Endothelial cell (in vitro differentiated cells): ENCODE results near the gene SLC9A3. TPM values are rescaled to one million over a fixed set of nuclear protein-coding genes. Genes with fewer than 3 reads are reported as not detected.
A peak's percentile ranks its signal among the peaks of the same experiment; 100 is the strongest.

ENCODE experiments used
- DNase-seq: peaks from one replicate; pipeline ENCODE4 v3.0.0; 2021; ENCODE audit warnings: low spot score
- H3K27ac Mint-ChIP-seq: one replicate; pipeline ENCODE4 v1.8.0; 2021; ENCODE audit warnings: mixed read lengths, inconsistent platforms; ENCODE audit not compliant: unreplicated experiment
- H3K27me3 Mint-ChIP-seq: one replicate; pipeline ENCODE4 v1.8.0; 2021; ENCODE audit warnings: mild to moderate bottlenecking, moderate library complexity, mixed read lengths, inconsistent platforms; ENCODE audit not compliant: unreplicated experiment
- H3K36me3 Mint-ChIP-seq: one replicate; pipeline ENCODE4 v1.8.0; 2021; ENCODE audit warnings: mild to moderate bottlenecking, low read depth, mixed read lengths, inconsistent platforms; ENCODE audit not compliant: unreplicated experiment
- H3K4me1 Mint-ChIP-seq: one replicate; pipeline ENCODE4 v1.8.0; 2021; ENCODE audit warnings: mild to moderate bottlenecking, mixed read lengths, inconsistent platforms; ENCODE audit not compliant: unreplicated experiment
- H3K4me3 Mint-ChIP-seq: one replicate; pipeline ENCODE4 v1.8.0; 2021; ENCODE audit warnings: mild to moderate bottlenecking, mixed read lengths, inconsistent platforms; ENCODE audit not compliant: unreplicated experiment
- H3K9me3 Mint-ChIP-seq: one replicate; pipeline ENCODE4 v1.8.0; 2021; ENCODE audit warnings: mixed read lengths, inconsistent platforms; ENCODE audit not compliant: unreplicated experiment
- CTCF ChIP-seq: fragments of 200-600 bp; sonication (generic); IDR thresholded peaks from one replicate; pipeline ENCODE4 v1.5.0; 2021; ENCODE audit warnings: antibody characterized with exemption; ENCODE audit not compliant: unreplicated experiment
- total RNA-seq: library from RNA; stranded (reverse); fragmentation: NEBNext Ultra II Directional; extraction: Animal tissue kit (Norgen Biotek cat#: 25700); gene quantifications from one replicate; pipeline ENCODE4 v1.2.1, GENCODE V29; 2021; ENCODE audit not compliant: unreplicated experiment

Gene SLC9A3
- total RNA-seq, 1 donor from 2014 or later, result 1.1 TPM

GRCh38 chr5:527646-528628, 3.7 kb upstream of the SLC9A3 start:
- Mint-ChIP-seq H3K36me3 (no peaks in the 10 kb centered on the region), H3K27ac (no peak overlapping the region), H3K9me3 (no peaks in the 10 kb centered on the region), H3K27me3 (peaks cover 15% of the 10 kb centered on the region), H3K4me1 (peaks cover 29% of the 10 kb centered on the region), H3K4me3 (no peak overlapping the region)
- DNase-seq, result peak; percentile 61
- no peak for TF ChIP-seq CTCF

GRCh38 chr5:526456-527088, 2.3 kb upstream of the SLC9A3 start:
- no peak for TF ChIP-seq CTCF
- Mint-ChIP-seq H3K4me3 (no peak overlapping the region), H3K36me3 (no peaks in the 10 kb centered on the region), H3K27ac (no peak overlapping the region), H3K4me1 (peaks cover 29% of the 10 kb centered on the region), H3K27me3 (peaks cover 24% of the 10 kb centered on the region), H3K9me3 (no peaks in the 10 kb centered on the region)
- no peak for DNase-seq

GRCh38 chr5:525916-526315, 1.7 kb upstream of the SLC9A3 start:
- H3K9me3 Mint-ChIP-seq, result no peaks in the 10 kb centered on the region
- peaks cover 29% of the 10 kb centered on the region for H3K4me1 Mint-ChIP-seq
- H3K27ac Mint-ChIP-seq, result no peak overlapping the region
- no peak overlapping the region for H3K4me3 Mint-ChIP-seq
- TF ChIP-seq CTCF, result no peak
- peaks cover 28% of the 10 kb centered on the region for H3K27me3 Mint-ChIP-seq
- no peaks in the 10 kb centered on the region for H3K36me3 Mint-ChIP-seq
- DNase-seq, result no peak

- peaks cover 25% of the 10 kb centered on the region for H3K4me1 Mint-ChIP-seq
- no peaks in the 10 kb centered on the region for H3K36me3 Mint-ChIP-seq
- no peak for TF ChIP-seq CTCF
- H3K27ac Mint-ChIP-seq, result no peak overlapping the region
- DNase-seq, result no peak
- no peaks in the 10 kb centered on the region for H3K9me3 Mint-ChIP-seq
- H3K27me3 Mint-ChIP-seq, result peaks cover 28% of the 10 kb centered on the region
- no peak overlapping the region for H3K4me3 Mint-ChIP-seq
These were observed 918 bp upstream of the SLC9A3 start for GRCh38 chr5:524973-525761.
